ENCODE measurements around the gene VARS2.

Gene VARS2

DNA sequence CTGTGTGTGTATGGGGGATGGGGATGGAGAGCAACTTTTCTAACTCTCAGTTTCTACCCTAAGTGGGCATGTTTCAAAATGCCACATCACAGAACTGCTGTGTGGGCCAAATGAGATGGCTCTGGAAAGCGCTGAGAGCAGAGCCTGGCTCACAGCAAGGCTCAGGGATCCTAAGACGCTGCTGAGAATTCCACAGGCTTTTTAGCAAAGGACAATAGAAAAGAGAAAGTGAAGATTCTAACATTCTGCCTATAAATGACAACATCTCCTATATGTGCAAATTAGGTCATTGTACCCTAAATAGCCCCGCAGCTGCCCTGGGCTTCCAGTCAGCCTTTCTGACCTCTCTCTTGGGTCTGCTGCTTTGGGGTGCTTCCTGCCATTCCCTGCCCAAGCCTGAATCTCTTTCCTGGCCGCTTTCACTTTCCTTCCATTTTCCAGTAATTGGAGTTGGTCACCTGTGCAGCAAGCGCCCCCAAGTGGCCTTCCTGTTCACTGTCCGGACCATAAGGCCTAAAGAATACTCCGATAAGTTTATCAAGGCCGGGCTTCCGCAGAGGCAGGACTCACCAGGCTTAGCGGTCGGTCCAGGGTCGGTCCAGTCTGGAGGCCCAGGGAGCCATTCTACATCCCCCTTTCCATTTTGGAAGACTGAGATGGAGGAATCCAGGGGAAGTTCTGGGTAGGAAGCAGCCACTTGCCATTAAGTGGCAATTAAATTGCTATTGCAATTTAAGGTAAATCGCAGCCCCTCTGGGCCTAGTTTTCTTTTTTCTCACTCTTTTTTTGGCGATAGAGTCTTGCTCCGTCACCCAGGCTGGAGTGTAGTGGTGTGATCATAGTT is 36.4 kb upstream of the VARS2 start (continued):
- TF ChIP-seq BCL6B (tag by site-specific recombination; IDR thresholded peaks at IDR 0.05) (no peak), ZNF747 (tag by site-specific recombination; IDR thresholded peaks at IDR 0.05) (no peak), ZNF335 (tag by site-specific recombination; conservative IDR thresholded peaks at IDR 0.05) (0 out of 2 replicates have a peak, but pooled peaks have one; percentile 18), ZBTB48 (tag by site-specific recombination; IDR thresholded peaks at IDR 0.05) (no peak), ZNF544 (tag by site-specific recombination; IDR thresholded peaks at IDR 0.05) (no peak), ZNF341 (tag by site-specific recombination; IDR thresholded peaks at IDR 0.05; ENCODE audit: low read depth) (0 out of 2 replicates have a peak, but pooled peaks have one; percentile 18), PRDM1 (tag by site-specific recombination; IDR thresholded peaks at IDR 0.05) (peak; percentile 95), ZSCAN23 (tag by site-specific recombination; IDR thresholded peaks at IDR 0.05) (no peak), ZBTB6 (tag by site-specific recombination; IDR thresholded peaks at IDR 0.05) (peak; percentile 61), ZNF670 (tag by site-specific recombination; IDR thresholded peaks at IDR 0.05; ENCODE audit: low read depth) (no peak), ZNF146 (tag by site-specific recombination; IDR thresholded peaks at IDR 0.05) (no peak), KLF1 (tag by site-specific recombination; IDR thresholded peaks at IDR 0.05) (no peak), SP2 (tag by site-specific recombination; IDR thresholded peaks at IDR 0.05) (no peak), YY1 (tag by site-specific recombination; IDR thresholded peaks at IDR 0.05) (no peak), MZF1 (tag by site-specific recombination; IDR thresholded peaks at IDR 0.05; ENCODE audit: borderline replicate concordance) (peak; percentile 60; the same call in 1 of the 2 replicates), SP7 (tag by site-specific recombination; IDR thresholded peaks at IDR 0.05) (0 out of 2 replicates have a peak, but pooled peaks have one; percentile 32), HIC1 (tag by site-specific recombination; IDR thresholded peaks at IDR 0.05) (no peak), ZNF24 (tag by site-specific recombination; IDR thresholded peaks at IDR 0.05) (0 out of 2 replicates have a peak, but pooled peaks have one; percentile 60), ZNF175 (tag by site-specific recombination; IDR thresholded peaks at IDR 0.05) (no peak), ZNF626 (tag by site-specific recombination; IDR thresholded peaks at IDR 0.05) (no peak), ZSCAN30 (tag by site-specific recombination; IDR thresholded peaks at IDR 0.05) (peak; percentile 30; the same call in 1 of the 2 replicates), GLIS1 (tag by site-specific recombination; IDR thresholded peaks at IDR 0.05) (no peak), ZNF701 (tag by site-specific recombination; IDR thresholded peaks at IDR 0.05) (no peak), ZNF2 (tag by site-specific recombination; IDR thresholded peaks at IDR 0.05) (peak; percentile 94), ZNF654 (tag by site-specific recombination; IDR thresholded peaks at IDR 0.05; ENCODE audit: low read depth) (peak; percentile 98), ZNF660 (tag by site-specific recombination; IDR thresholded peaks at IDR 0.05) (peak; percentile 80), ZNF223 (tag by site-specific recombination; IDR thresholded peaks at IDR 0.05) (no peak)
- TF ChIP-seq, protein P1, sequence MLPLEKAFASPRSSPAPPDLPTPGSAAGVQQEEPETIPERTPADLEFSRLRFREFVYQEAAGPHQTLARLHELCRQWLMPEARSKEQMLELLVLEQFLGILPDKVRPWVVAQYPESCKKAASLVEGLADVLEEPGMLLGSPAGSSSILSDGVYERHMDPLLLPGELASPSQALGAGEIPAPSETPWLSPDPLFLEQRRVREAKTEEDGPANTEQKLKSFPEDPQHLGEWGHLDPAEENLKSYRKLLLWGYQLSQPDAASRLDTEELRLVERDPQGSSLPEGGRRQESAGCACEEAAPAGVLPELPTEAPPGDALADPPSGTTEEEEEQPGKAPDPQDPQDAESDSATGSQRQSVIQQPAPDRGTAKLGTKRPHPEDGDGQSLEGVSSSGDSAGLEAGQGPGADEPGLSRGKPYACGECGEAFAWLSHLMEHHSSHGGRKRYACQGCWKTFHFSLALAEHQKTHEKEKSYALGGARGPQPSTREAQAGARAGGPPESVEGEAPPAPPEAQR (tag by site-specific recombination; IDR thresholded peaks at IDR 0.05), result no peak
- TF ChIP-seq, protein P2, sequence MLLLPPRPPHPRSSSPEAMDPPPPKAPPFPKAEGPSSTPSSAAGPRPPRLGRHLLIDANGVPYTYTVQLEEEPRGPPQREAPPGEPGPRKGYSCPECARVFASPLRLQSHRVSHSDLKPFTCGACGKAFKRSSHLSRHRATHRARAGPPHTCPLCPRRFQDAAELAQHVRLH (tag by site-specific recombination; IDR thresholded peaks at IDR 0.05), result no peak
- TF ChIP-seq, protein P3, sequence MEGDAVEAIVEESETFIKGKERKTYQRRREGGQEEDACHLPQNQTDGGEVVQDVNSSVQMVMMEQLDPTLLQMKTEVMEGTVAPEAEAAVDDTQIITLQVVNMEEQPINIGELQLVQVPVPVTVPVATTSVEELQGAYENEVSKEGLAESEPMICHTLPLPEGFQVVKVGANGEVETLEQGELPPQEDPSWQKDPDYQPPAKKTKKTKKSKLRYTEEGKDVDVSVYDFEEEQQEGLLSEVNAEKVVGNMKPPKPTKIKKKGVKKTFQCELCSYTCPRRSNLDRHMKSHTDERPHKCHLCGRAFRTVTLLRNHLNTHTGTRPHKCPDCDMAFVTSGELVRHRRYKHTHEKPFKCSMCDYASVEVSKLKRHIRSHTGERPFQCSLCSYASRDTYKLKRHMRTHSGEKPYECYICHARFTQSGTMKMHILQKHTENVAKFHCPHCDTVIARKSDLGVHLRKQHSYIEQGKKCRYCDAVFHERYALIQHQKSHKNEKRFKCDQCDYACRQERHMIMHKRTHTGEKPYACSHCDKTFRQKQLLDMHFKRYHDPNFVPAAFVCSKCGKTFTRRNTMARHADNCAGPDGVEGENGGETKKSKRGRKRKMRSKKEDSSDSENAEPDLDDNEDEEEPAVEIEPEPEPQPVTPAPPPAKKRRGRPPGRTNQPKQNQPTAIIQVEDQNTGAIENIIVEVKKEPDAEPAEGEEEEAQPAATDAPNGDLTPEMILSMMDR (tag by site-specific recombination; IDR thresholded peaks at IDR 0.05), result peak; percentile 89
